Measurements from ENCODE around the gene LGR4.
"Not testable (repeated sequence)": the region's sequence is repeated elsewhere in the genome, so short reads cannot be mapped to it uniquely, and the experiment has no call there.

Gene LGR4

GRCh38 chr11:27472398-27473016, at the start of gene LGR4:
Gene LGR4 (minus strand): TSS chr11:27472790. CDS start chr11:27472302, 488 bp downstream.
- peak; percentile 72 for DNase-seq

- DNase-seq = no peak
These were observed 47.6 kb upstream of the LGR4 start for GRCh38 chr11:27520226-27520625.

- no peak for DNase-seq
These were observed 45.9 kb upstream of the LGR4 start for GRCh38 chr11:27518518-27518917.

GRCh38 chr11:27517490-27517889, 44.9 kb upstream of the LGR4 start:
- DNase-seq = not testable (repeated sequence)

GRCh38 chr11:27514558-27514957, 42.0 kb upstream of the LGR4 start:
- DNase-seq = no peak

GRCh38 chr11:27514076-27514475, 41.5 kb upstream of the LGR4 start:
- no peak for DNase-seq

- DNase-seq = no peak
These were observed 40.8 kb upstream of the LGR4 start for GRCh38 chr11:27513389-27513788.

- DNase-seq = no peak
These were observed 39.6 kb upstream of the LGR4 start for GRCh38 chr11:27512238-27512637.

- DNase-seq = no peak
These were observed 37.3 kb upstream of the LGR4 start for GRCh38 chr11:27509908-27510307.

GRCh38 chr11:27507557-27508322, 35.1 kb upstream of the LGR4 start:
- no peak for DNase-seq

- peak; percentile 84 for DNase-seq
These were observed 33.9 kb upstream of the LGR4 start, which contains the start of gene LIN7C for GRCh38 chr11:27506200-27507182. Gene LIN7C (minus strand): TSS chr11:27506769. CDS start chr11:27506752, 17 bp downstream.

GRCh38 chr11:27505781-27506180, 33.2 kb upstream of the LGR4 start:
- no peak for DNase-seq

- no peak for DNase-seq
These were observed 31.6 kb upstream of the LGR4 start for GRCh38 chr11:27504205-27504604.

GRCh38 chr11:27501100-27501499, 28.5 kb upstream of the LGR4 start:
- no peak for DNase-seq

- DNase-seq = no peak
These were observed 25.3 kb upstream of the LGR4 start for GRCh38 chr11:27497911-27498310.

- DNase-seq = no peak
These were observed 24.8 kb upstream of the LGR4 start for GRCh38 chr11:27497284-27497866.

- no peak for DNase-seq
These were observed 23.9 kb upstream of the LGR4 start for GRCh38 chr11:27496461-27496860.

- no peak for DNase-seq
These were observed 23.2 kb upstream of the LGR4 start for GRCh38 chr11:27495710-27496300.

- DNase-seq = no peak
These were observed 16.5 kb upstream of the LGR4 start for GRCh38 chr11:27489092-27489491.

GRCh38 chr11:27487706-27488105, 15.1 kb upstream of the LGR4 start:
- DNase-seq = no peak

- no peak for DNase-seq
These were observed 13.6 kb upstream of the LGR4 start for GRCh38 chr11:27485930-27486773.

Data from T1000 (cell line).